Suprapubic skin (tissue), 3 donors: ENCODE data around the gene CDC42SE2.

Experiments
- EP300 ChIP-seq: sonication (generic); formaldehyde crosslinking; IDR thresholded peaks from one replicate; pipeline ENCODE4 v1.6.1; 2017; ENCODE audit warnings: antibody characterized with exemption
- POLR2A ChIP-seq, 2 donors: fragments of 450-650 bp; IDR thresholded peaks; one replicate each; pipeline ENCODE4 v1.6.1; 2017; ENCODE audit warnings: antibody characterized with exemption in 2 of 2, mild to moderate bottlenecking in 2 of 2, moderate library complexity in 2 of 2
- TF ChIP-seq, protein P1 (sequence below), 2 donors: fragments of 200-600 bp in 1 of 2; fragments of 450-650 bp in 1 of 2; sonication (generic) in 1 of 2; IDR thresholded peaks; one replicate each; pipeline ENCODE4 v1.5.1; 2016 to 2019; ENCODE audit warnings: antibody characterized with exemption in 2 of 2, mild to moderate bottlenecking in 1 of 2, moderate library complexity in 1 of 2

DNA sequence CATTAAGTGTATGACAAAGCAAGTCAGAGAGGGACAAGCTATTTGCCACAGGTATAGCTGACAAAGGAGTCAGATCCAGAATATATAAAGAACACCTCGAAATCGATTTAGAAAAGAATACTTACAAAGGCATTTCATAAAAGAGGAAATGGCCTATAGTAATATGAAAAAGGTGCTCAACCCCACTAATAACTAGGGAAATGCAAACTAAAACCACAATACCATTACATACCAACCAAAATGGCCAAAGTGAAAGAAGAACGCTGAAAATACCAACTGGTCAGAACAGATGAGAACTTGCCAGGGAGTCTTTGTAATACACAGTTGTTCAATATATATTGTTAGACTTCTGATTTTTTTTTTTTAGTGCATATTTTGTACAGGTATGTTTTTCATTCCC, 152.9 kb downstream of the CDC42SE2 start:
- TF ChIP-seq, protein P1, sequence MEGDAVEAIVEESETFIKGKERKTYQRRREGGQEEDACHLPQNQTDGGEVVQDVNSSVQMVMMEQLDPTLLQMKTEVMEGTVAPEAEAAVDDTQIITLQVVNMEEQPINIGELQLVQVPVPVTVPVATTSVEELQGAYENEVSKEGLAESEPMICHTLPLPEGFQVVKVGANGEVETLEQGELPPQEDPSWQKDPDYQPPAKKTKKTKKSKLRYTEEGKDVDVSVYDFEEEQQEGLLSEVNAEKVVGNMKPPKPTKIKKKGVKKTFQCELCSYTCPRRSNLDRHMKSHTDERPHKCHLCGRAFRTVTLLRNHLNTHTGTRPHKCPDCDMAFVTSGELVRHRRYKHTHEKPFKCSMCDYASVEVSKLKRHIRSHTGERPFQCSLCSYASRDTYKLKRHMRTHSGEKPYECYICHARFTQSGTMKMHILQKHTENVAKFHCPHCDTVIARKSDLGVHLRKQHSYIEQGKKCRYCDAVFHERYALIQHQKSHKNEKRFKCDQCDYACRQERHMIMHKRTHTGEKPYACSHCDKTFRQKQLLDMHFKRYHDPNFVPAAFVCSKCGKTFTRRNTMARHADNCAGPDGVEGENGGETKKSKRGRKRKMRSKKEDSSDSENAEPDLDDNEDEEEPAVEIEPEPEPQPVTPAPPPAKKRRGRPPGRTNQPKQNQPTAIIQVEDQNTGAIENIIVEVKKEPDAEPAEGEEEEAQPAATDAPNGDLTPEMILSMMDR (IDR thresholded peaks at IDR 0.05), result no peak
- no peak for TF ChIP-seq POLR2A (IDR thresholded peaks at IDR 0.05)
- no peak for TF ChIP-seq EP300
